Skeletal muscle satellite cell (primary cell): Measurements from ENCODE around the gene P4HA2.

Source experiments
- H3K27me3 ChIP-seq: 2 replicates; pipeline ENCODE4 v1.7.0; 2013; ENCODE audit warnings: low read length; ENCODE audit not compliant: control insufficient read depth, insufficient read depth
- H3K36me3 ChIP-seq: 2 replicates; pipeline ENCODE4 v1.7.0; 2013; ENCODE audit warnings: mild to moderate bottlenecking, control low read depth, low read length; ENCODE audit not compliant: insufficient read depth
- H3K4me1 ChIP-seq: 2 replicates; pipeline ENCODE4 v1.7.0; 2013; ENCODE audit warnings: low read length; ENCODE audit not compliant: control insufficient read depth, insufficient read depth
- H3K4me2 ChIP-seq: 2 replicates; pipeline ENCODE4 v1.7.0; 2013; ENCODE audit warnings: mild to moderate bottlenecking, low read length
- H3K4me3 ChIP-seq: 2 replicates; pipeline ENCODE4 v1.7.0; 2013; ENCODE audit warnings: low read length
- H3K9ac ChIP-seq: 2 replicates; pipeline ENCODE4 v1.7.0; 2013; ENCODE audit warnings: mild to moderate bottlenecking, low read depth, low read length, moderate library complexity
- H3K9me3 ChIP-seq: replicated peaks from 2 replicates; pipeline ENCODE4 v1.7.0; 2013; ENCODE audit warnings: mild to moderate bottlenecking, control low read depth, low read length

The P4HA2 gene

DNA sequence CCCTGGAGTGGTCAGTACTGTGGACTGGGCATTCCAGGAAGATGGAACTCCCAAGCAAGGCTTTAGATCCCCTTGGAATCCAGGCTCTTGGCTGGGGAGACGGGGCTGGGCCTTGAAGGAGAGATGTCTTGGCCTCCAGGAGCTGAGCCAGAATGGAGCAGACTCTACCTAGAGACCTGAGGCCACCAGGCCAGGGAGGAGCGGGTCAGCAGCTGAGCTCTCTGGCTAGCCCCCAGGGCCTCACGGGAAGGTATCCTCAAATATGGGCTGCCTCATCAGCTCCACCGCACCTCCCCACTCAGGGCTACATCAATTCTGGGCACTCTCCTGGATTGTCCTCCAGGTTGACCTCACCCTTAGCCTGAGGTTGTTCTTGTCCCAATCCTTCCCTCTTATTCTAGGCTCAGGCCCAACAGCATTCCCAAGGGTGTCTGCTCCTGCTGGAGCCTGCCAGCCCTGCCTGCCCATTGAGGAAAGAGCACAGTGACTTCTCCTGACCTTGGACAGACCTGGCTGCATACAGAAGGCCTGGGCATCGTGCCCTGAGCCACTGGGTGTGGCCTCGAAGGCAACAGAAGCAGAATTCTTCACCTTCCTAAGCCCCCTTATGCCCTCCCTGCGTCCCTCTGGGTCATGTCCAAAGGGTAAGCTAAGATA lies 26.8 kb upstream of the P4HA2 start:
- Histone ChIP-seq H3K4me3 (no peak overlapping the region), H3K4me1 (peaks cover 38% of the 10 kb centered on the region), H3K36me3 (peaks cover 2% of the 10 kb centered on the region), H3K4me2 (no peak overlapping the region), H3K9ac (no peak overlapping the region), H3K9me3 (no peaks in the 10 kb centered on the region), H3K27me3 (no peaks in the 10 kb centered on the region)

- Histone ChIP-seq H3K4me1 (peaks cover 31% of the 10 kb centered on the region), H3K9me3 (no peaks in the 10 kb centered on the region), H3K4me3 (no peak overlapping the region), H3K27me3 (no peaks in the 10 kb centered on the region), H3K4me2 (no peak overlapping the region), H3K9ac (no peak overlapping the region), H3K36me3 (no peaks in the 10 kb centered on the region)
These were observed 26.0 kb upstream of the P4HA2 start for GRCh38 chr5:132253452-132254320.

- Histone ChIP-seq H3K9me3 (no peaks in the 10 kb centered on the region), H3K27me3 (no peaks in the 10 kb centered on the region), H3K4me3 (no peak overlapping the region), H3K4me1 (peaks cover 29% of the 10 kb centered on the region), H3K9ac (no peak overlapping the region), H3K4me2 (no peak overlapping the region), H3K36me3 (no peaks in the 10 kb centered on the region)
These were observed 25.4 kb upstream of the P4HA2 start for GRCh38 chr5:132253008-132253441.

DNA sequence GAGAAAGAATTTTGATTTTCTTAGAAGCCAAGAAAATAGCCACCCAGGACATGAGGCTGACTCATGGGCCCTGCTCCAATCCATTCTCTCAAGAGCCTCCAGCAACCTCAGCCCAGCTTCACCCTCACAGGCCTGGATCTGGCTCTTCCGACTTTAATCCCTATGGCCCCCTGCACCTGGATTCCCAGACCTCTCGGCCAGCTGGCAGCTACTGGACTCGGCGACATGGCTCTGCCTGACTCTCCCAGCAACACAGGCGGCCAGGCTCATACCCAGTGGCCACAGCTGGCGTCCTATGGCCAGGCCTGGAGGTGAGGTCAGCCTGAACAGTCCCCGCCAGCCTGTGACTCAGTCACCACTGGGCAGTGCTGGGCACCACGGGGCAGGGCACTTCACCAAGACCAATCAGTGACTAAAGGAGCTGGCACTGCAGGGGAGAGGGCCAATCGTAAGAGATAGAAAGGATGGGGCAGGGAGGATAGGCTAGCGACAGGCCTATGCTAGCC lies 23.6 kb upstream of the P4HA2 start:
- Histone ChIP-seq H3K36me3 (no peaks in the 10 kb centered on the region), H3K4me2 (peak overlapping the region; percentile 33), H3K9ac (peak overlapping the region; percentile 37), H3K4me1 (peaks cover 23% of the 10 kb centered on the region), H3K27me3 (no peaks in the 10 kb centered on the region), H3K4me3 (no peak overlapping the region), H3K9me3 (no peaks in the 10 kb centered on the region)

DNA sequence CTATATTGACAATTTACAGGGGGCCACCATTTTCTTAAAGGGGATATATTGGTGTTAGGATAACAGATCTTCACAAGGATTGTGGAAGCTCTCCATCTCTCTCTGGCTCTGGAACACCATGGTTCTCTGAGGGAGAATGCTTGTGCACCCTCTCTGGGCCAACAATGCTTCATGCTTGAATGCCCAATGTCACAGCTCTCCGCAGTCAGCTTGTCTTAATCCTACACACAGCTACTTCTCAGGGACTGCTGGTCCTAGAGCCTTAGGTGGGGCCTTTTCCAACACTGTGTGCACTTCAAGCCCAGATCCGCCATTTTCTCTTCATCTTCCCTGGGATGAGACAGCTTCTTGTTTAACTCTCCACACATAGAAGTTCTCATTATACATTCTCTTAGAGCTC lies 22.9 kb upstream of the P4HA2 start:
- Histone ChIP-seq H3K4me1 (peaks cover 23% of the 10 kb centered on the region), H3K4me2 (no peak overlapping the region), H3K9me3 (no peaks in the 10 kb centered on the region), H3K4me3 (no peak overlapping the region), H3K9ac (no peak overlapping the region), H3K36me3 (no peaks in the 10 kb centered on the region), H3K27me3 (no peaks in the 10 kb centered on the region)

GRCh38 chr5:132246806-132247205 lies 19.2 kb upstream of the P4HA2 start:
- no peaks in the 10 kb centered on the region for H3K36me3 ChIP-seq
- peaks cover 13% of the 10 kb centered on the region for H3K4me1 ChIP-seq
- H3K4me2 ChIP-seq, result no peak overlapping the region
- no peaks in the 10 kb centered on the region for H3K27me3 ChIP-seq
- peaks cover 6% of the 10 kb centered on the region for H3K9me3 ChIP-seq
- H3K4me3 ChIP-seq, result no peak overlapping the region
- no peak overlapping the region for H3K9ac ChIP-seq

GRCh38 chr5:132245593-132245992 lies 17.9 kb upstream of the P4HA2 start:
- Histone ChIP-seq H3K4me3 (no peak overlapping the region), H3K9me3 (peaks cover 6% of the 10 kb centered on the region), H3K4me2 (no peak overlapping the region), H3K36me3 (no peaks in the 10 kb centered on the region), H3K9ac (no peak overlapping the region), H3K27me3 (no peaks in the 10 kb centered on the region), H3K4me1 (peaks cover under 1% of the 10 kb centered on the region)

- Histone ChIP-seq H3K27me3 (no peaks in the 10 kb centered on the region), H3K4me1 (no peaks in the 10 kb centered on the region), H3K4me2 (no peak overlapping the region), H3K9me3 (peaks cover 6% of the 10 kb centered on the region), H3K36me3 (no peaks in the 10 kb centered on the region), H3K4me3 (no peak overlapping the region), H3K9ac (no peak overlapping the region)
These were observed 15.8 kb upstream of the P4HA2 start for GRCh38 chr5:132243366-132243977.

DNA sequence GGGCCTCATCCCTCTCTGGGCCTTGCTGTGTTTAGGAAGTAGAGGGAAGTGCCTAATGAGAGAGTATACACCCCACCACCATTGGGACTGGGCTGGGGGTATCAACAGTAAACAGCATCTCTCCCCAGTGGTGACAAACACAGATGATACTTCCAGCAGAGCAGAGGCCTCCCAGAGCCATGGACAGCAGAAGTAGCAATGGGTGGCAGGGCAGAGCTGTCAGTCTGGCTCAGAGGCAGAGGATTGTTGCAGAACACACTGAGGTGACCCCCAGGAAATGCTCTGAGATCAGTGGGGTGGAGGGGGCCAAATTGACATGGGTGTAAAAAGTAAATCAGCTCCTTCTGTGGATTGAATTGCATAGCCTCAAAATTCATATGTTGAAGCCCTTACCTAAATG lies 12.1 kb upstream of the P4HA2 start:
- H3K36me3 ChIP-seq, result no peaks in the 10 kb centered on the region
- H3K4me2 ChIP-seq, result no peak overlapping the region
- no peak overlapping the region for H3K9ac ChIP-seq
- no peaks in the 10 kb centered on the region for H3K27me3 ChIP-seq
- H3K9me3 ChIP-seq, result peaks cover 6% of the 10 kb centered on the region
- no peaks in the 10 kb centered on the region for H3K4me1 ChIP-seq
- no peak overlapping the region for H3K4me3 ChIP-seq

DNA sequence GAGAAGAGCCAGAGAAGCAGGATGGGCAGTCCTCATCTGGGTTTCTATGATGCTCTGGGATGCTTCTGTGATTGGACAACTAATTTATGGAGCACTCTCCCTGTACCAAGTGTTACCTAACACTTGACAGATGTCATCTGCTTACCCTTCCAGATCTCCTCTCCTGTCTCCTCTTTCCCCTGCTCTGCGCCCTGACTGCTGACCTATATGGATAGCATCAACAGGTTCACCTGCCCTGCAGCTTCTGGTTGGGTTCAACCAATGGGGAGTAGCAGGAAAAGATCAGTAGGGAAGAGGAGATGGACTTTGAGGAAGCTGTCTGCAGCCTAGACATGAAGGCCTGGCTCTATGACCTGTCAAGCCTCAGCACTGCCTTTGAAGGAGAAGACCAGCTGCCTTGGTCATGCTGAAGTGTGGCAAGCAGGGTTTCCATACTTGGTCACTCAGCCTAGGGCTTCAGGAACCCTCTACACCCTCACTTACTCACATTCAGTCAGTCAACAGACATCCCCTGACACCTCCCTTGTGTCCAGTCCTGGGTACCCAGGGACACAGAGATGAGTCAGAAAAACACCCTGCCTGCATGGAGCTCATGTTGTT lies 11.3 kb upstream of the P4HA2 start:
- Histone ChIP-seq H3K9me3 (no peaks in the 10 kb centered on the region), H3K4me3 (no peak overlapping the region), H3K36me3 (no peaks in the 10 kb centered on the region)

GRCh38 chr5:132238169-132238744 lies 10.6 kb upstream of the P4HA2 start:
- no peak overlapping the region for H3K4me3 ChIP-seq
- H3K9me3 ChIP-seq, result no peaks in the 10 kb centered on the region
- H3K36me3 ChIP-seq, result no peaks in the 10 kb centered on the region
- no peak overlapping the region for H3K9ac ChIP-seq
- H3K4me1 ChIP-seq, result no peaks in the 10 kb centered on the region
- H3K4me2 ChIP-seq, result no peak overlapping the region
- H3K27me3 ChIP-seq, result no peaks in the 10 kb centered on the region

More for the DNA sequence above, 11.3 kb upstream of the P4HA2 start:
- Histone ChIP-seq H3K4me2 (no peak overlapping the region), H3K9ac (no peak overlapping the region), H3K4me1 (no peaks in the 10 kb centered on the region), H3K27me3 (no peaks in the 10 kb centered on the region)
